Measurements from ENCODE around the gene MPPED2.
A peak's percentile ranks its signal among the peaks of the same experiment; 100 is the strongest.

Gene MPPED2

GRCh38 chr11:30561691-30562415 lies 24.3 kb downstream of the MPPED2 start:
- TF ChIP-seq GATA2 (IDR thresholded peaks at IDR 0.05; ENCODE audit: low read depth, low read length): no peak
- no peak for TF ChIP-seq GATA3 (IDR thresholded peaks at IDR 0.05; ENCODE audit: low read depth, low read length)

DNA sequence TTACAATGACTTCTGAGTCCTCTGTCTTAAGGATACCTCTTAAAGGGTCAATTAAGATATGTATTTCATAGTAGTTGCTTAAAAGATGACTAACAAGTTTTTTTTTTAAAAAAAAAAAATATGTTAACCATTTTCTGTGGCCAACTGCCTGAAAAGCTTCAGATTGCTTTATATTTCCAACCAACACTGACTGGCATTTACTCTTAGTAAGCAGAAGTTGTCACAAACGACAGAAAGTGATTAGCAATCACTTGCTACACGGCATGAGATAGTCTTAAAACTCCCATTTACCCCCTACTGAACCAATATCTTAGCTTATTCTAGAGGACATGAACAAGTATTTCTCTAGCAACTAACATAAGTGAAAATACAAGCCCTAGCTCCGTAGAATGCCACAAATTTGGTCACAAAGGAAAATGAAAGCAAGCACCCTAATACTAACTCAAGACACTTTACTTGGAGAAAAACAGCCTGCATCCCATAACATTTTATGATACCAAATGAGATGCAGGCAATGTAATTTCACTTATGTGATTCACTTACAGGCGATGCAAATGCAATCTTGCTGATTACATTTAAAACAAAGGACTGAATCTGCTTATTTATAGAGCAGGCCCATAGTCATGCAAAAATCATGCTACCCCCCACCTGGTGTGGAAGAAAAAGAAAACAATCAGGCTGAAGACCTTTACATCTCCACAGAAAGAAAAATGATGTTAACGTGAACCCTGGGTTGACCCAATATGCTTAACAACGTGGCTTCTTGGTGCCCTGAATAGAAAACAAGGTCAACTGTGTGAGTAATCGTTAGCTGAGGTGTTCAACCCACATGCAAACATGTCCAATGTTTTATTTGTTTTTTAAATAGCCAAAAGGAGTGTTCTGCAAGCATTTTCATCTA lies 25.7 kb downstream of the MPPED2 start:
- no peak for TF ChIP-seq GATA3 (IDR thresholded peaks at IDR 0.05; ENCODE audit: low read depth, low read length)
- no peak for TF ChIP-seq GATA2 (IDR thresholded peaks at IDR 0.05; ENCODE audit: low read depth, low read length)

DNA sequence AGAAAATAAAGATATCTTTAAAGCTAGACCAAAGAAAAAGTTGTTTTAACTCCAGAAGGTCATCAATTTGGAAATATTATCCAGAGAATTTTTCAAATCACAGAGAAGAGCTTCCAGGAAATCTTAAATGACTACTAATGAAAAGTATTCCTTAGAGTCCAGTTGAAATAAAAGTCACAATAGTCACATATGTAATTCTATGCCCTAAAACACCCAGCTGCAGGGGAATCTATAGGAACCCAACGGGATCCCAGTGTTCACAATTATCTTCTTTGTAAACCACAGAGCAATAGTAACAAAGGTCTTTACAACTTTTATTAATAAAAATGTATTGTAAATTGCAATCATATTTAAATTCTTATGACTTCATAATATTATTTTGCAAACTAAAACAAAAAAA lies 27.1 kb downstream of the MPPED2 start:
- no peak for TF ChIP-seq GATA2 (IDR thresholded peaks at IDR 0.05; ENCODE audit: low read depth, low read length)
- no peak for TF ChIP-seq GATA3 (IDR thresholded peaks at IDR 0.05; ENCODE audit: low read depth, low read length)

GRCh38 chr11:30553521-30554110 lies 32.5 kb downstream of the MPPED2 start:
- TF ChIP-seq GATA2 (IDR thresholded peaks at IDR 0.05; ENCODE audit: low read depth, low read length) (no peak), GATA3 (IDR thresholded peaks at IDR 0.05; ENCODE audit: low read depth, low read length) (no peak)

GRCh38 chr11:30552839-30553238 lies 33.3 kb downstream of the MPPED2 start:
- no peak for TF ChIP-seq GATA3 (IDR thresholded peaks at IDR 0.05; ENCODE audit: low read depth, low read length)
- TF ChIP-seq GATA2 (IDR thresholded peaks at IDR 0.05; ENCODE audit: low read depth, low read length): no peak

GRCh38 chr11:30550022-30550542 lies 36.1 kb downstream of the MPPED2 start:
- TF ChIP-seq GATA2 (IDR thresholded peaks at IDR 0.05; ENCODE audit: low read depth, low read length): no peak
- TF ChIP-seq GATA3 (IDR thresholded peaks at IDR 0.05; ENCODE audit: low read depth, low read length): no peak

DNA sequence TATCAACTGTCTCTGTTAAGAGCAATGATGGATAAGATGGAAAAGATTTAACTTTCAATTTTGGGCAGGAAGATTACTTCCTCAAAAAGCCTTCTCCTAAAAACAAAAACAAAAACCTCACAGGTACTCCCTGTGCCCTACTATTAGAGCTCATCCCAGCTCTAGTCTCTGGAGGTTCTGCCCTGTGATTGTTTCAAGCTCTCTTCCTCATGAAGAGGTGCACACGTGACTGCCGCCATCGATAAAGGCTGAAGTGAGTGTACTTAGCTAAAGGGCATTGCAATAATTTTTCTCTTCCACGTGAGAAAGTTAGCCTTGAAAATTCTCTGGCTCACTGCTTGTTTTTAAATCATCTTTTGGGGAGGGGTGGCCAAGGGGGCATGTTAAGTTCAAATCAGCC lies 36.6 kb downstream of the MPPED2 start:
- TF ChIP-seq GATA2 (IDR thresholded peaks at IDR 0.05; ENCODE audit: low read depth, low read length) (no peak), GATA3 (IDR thresholded peaks at IDR 0.05; ENCODE audit: low read depth, low read length) (no peak)

DNA sequence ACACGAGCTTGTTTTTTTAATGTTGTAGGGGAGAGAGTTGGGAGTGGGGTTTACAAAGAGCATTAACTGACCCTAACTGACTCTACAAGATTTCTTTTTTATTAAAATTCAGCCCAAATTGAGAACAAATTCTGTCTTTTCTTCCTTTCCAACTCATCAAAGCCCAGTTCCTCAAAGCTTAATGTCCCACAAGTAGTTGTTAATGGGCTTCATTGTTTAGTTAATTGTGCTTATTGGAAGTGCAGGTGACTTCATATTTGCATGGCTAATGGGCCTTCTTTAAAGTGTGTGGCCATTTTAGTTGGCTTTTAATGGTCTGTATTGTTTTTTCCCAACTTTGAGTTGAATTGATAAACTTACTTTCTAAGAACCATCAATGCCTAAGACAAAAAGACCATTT lies 39.8 kb downstream of the MPPED2 start:
- TF ChIP-seq GATA3 (IDR thresholded peaks at IDR 0.05; ENCODE audit: low read depth, low read length) (no peak), GATA2 (IDR thresholded peaks at IDR 0.05; ENCODE audit: low read depth, low read length) (no peak)

DNA sequence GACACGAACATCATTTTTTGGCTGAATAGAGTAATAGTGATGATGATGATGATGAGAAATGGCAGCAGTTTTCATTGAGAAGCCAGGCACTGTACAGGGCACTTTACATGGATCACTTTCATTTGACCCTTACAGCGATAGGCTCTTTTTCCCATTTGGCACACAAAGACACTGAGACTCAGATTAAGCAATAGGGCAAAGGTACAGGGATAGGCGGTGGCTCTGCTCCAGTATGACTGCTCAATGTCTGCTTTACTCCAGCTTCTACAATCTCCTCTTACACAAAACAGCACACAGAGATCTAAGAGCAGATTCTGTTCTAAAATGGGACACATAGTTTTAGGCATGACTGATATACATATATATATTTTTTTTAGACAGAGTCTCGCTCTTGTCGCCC lies 40.6 kb downstream of the MPPED2 start:
- no peak for TF ChIP-seq GATA3 (IDR thresholded peaks at IDR 0.05; ENCODE audit: low read depth, low read length)

GRCh38 chr11:30543066-30543465 lies 43.1 kb downstream of the MPPED2 start:
- TF ChIP-seq GATA2 (IDR thresholded peaks at IDR 0.05; ENCODE audit: low read depth, low read length): no peak
- TF ChIP-seq GATA3 (IDR thresholded peaks at IDR 0.05; ENCODE audit: low read depth, low read length): no peak

- TF ChIP-seq GATA2 (IDR thresholded peaks at IDR 0.05; ENCODE audit: low read depth, low read length): no peak
- no peak for TF ChIP-seq GATA3 (IDR thresholded peaks at IDR 0.05; ENCODE audit: low read depth, low read length)
These were observed 45.4 kb downstream of the MPPED2 start for GRCh38 chr11:30540781-30541180.

GRCh38 chr11:30538251-30538650 lies 47.9 kb downstream of the MPPED2 start:
- TF ChIP-seq GATA2 (IDR thresholded peaks at IDR 0.05; ENCODE audit: low read depth, low read length): no peak

DNA sequence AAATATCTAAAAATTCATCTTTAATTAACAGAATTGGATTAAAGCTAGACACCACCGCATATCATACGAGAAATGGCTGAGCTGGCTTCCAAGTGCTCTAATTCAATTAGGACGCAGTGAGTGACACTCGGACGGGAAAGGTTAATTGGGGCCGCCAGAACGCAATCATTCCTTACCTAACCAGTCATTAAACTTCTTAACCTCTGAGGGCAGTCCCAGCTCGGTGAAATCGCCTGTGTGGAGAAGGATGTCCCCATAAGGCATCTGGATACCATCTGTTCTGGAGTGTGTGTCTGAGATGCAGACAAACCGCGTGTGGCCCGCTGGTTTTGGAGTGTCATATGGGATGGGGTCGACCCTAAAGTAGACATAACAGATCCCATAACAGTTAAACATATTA lies 50.3 kb downstream of the MPPED2 start:
- TF ChIP-seq GATA3 (IDR thresholded peaks at IDR 0.05; ENCODE audit: low read depth, low read length) (no peak), GATA2 (IDR thresholded peaks at IDR 0.05; ENCODE audit: low read depth, low read length) (0 out of 2 replicates have a peak, but pooled peaks have one; percentile 5)

DNA sequence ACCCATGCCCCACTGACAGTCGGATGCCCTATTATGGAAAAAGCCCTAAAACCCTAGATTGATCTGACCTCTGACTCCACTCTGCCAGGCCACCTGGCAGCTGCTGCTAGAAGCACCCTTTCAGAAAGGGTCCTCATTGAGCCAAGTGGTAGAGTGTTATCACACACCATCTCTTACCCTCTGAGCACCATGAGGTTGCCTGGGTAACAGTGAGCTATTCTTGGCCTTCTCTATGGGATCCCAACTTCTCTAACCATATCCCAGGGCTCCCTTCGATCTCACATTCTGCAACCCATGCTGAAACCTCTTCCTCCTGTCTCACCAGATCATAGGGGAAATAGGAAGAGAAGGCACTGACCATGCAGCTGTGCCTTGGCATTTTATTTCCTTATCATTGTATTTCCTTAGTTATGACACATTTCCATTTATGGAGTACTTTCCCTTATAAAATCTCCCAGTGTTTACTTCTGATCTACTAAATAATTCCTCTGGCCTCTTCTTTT lies 52.7 kb downstream of the MPPED2 start:
- no peak for TF ChIP-seq GATA3 (IDR thresholded peaks at IDR 0.05; ENCODE audit: low read depth, low read length)
- no peak for TF ChIP-seq GATA2 (IDR thresholded peaks at IDR 0.05; ENCODE audit: low read depth, low read length)

Measured in SH-SY5Y (cell line).